ENCODE measurements around the gene TEX264.

Gene TEX264

DNA sequence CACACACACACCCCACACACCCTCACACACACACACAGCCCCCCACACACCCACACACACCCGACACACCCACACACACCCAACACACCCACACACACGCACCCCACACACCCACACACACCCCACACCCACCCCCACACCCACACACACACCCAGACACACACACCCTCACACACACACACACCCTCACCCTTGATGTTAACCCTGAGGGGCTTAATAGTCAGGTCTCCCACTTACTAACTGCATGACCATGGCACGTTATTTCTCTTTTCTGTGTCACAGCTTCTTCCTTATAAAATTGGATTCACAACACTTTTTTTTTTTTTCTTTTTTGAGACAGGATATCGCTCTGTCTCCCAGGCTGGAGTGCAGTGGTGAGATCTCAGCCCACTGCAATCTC, 38.6 kb downstream of the TEX264 start:
- Histone ChIP-seq H3K9me3 (replicated peaks in 1 of 11) (no peaks in the 10 kb centered on the region), H3K27me3 (peaks cover 11 to 23% (median 19%) of the 10 kb centered on the region in 11 experiments; a peak in 17 of 22 replicates), H3K27ac (no peak overlapping the region), H3K4me2 (no peak overlapping the region), H3K4me3 (no peak overlapping the region), H3K9ac (no peak overlapping the region), H3K4me1 (peaks cover 0 to 25% (median 24%) of the 10 kb centered on the region in 10 experiments; a peak in 16 of 20 replicates), H4K20me1 (peaks cover 17 to 43% (median 33%) of the 10 kb centered on the region in 11 experiments; a peak in 21 of 22 replicates), H3K36me3 (peaks cover 0 to 18% (median 13%) of the 10 kb centered on the region in 11 experiments; a peak in 16 of 22 replicates)
- no peak for TF ChIP-seq Cebpa-rat (IDR thresholded peaks at IDR 0.05)

DNA sequence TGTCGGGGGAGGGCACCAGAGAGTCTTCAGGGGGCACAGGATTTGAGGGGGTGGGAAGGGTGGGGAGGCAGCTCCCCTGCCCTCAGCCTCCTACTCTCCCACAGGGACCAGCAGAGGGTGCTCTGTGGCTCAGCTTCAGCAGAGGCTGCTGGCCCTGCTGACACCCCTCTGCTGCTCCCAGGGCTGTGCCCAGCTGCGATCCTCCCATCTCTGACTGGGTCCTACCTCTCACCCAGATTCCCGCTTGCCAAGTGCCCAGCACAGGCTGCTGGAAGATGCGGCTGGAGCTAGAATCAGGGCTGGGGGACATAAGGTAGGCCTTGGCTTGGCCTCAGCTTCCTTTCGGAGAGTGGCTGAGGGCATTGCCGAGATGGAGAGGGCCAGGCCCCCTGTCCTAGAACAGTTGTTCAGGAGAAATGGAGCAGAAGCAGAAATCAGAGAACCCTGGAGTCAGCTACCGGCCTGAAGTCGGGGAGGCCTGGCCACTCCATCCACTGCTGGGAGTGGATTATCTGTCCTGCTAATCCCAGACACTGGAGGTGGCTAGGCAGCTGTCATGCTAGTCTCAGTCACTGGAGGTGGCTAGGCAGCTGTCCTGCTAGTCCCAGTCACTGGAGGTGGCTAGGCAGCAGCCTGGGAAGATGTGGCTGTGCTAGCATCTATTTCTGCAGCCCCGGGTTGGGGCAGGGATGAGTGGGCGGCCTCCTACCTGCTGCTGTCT, 39.7 kb downstream of the TEX264 start:
- no peak overlapping the region for H3K9ac ChIP-seq
- TF ChIP-seq Cebpa-rat (IDR thresholded peaks at IDR 0.05), result no peak
- H4K20me1 ChIP-seq, result peaks cover 6 to 32% (median 23%) of the 10 kb centered on the region in 11 experiments; a peak in 21 of 22 replicates
- no peaks in the 10 kb centered on the region for H3K9me3 ChIP-seq (replicated peaks in 1 of 11)
- H3K4me2 ChIP-seq, result no peak overlapping the region
- H3K27ac ChIP-seq, result no peak overlapping the region
- no peak overlapping the region for H3K4me3 ChIP-seq
- peaks cover 11 to 23% (median 19%) of the 10 kb centered on the region in 11 experiments; a peak in 17 of 22 replicates for H3K27me3 ChIP-seq
- H3K36me3 ChIP-seq, result peaks cover 0 to 7% (median 4%) of the 10 kb centered on the region in 11 experiments; a peak in 11 of 22 replicates
- H3K4me1 ChIP-seq, result peaks cover 0 to 30% (median 24%) of the 10 kb centered on the region in 10 experiments; a peak in 16 of 20 replicates

DNA sequence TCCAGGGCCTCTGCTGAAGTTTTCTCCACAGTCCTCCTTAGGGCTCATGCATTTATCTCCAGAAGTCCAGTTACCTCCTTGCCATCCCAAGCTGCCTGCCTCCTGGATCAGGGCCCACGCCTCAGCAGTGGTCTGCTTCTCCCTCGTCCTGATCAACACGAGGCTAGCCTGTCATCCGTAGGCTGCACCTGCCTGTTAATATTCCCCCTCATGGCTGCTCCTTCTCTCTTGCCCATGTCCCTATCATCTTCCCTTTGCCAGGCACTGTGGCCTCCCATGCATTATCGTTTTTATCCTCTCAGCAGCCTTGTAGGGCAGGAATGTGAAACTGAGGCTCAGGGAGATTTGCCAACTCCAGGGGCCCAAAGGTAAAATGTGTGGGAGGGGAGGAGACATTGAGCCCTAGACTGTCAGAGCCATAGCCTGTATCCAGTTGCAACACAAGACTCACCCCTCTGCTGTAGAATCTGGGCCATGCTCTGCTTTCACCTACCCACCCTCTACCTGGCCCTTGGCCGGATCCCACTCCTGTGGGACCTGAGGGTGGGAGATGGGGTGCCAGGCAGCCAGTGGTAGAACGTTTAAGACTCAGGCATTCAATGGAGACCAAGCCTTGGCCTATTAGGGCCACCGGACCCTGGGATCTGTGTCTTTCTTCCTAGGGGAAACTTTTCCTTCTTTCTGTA, 40.4 kb downstream of the TEX264 start:
- H3K4me3 ChIP-seq, result no peak overlapping the region
- H3K36me3 ChIP-seq, result no peaks in the 10 kb centered on the region
- H3K27ac ChIP-seq, result no peak overlapping the region
- H3K4me1 ChIP-seq, result peaks cover 0 to 31% (median 24%) of the 10 kb centered on the region in 10 experiments; a peak in 16 of 20 replicates
- H3K4me2 ChIP-seq, result no peak overlapping the region
- no peak overlapping the region for H3K9ac ChIP-seq
- no peaks in the 10 kb centered on the region for H3K9me3 ChIP-seq (replicated peaks in 1 of 11)
- TF ChIP-seq Cebpa-rat (IDR thresholded peaks at IDR 0.05), result no peak
- peaks cover 11 to 23% (median 19%) of the 10 kb centered on the region in 11 experiments; a peak in 17 of 22 replicates for H3K27me3 ChIP-seq
- peaks cover 0 to 24% (median 16%) of the 10 kb centered on the region in 11 experiments; a peak in 13 of 22 replicates for H4K20me1 ChIP-seq

DNA sequence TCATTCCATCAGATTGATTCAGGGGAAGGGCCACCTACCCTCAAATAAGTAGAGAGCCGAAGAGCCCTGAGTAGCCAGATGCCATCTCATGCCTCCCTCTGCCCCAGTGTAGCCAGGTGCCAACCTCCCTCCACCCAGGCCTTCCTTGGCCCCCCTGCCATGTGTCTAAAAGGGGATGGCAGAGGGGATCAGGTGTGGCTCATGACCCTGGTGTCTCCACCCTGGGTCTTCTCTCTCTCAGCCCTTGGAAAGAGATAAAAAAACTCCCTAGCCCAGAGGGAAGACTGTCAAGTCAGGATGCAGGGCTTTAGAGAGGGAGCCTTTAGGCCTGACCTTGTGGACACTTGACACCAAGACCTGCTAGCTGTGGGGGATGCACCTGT, 41.0 kb downstream of the TEX264 start:
- no peak overlapping the region for H3K9ac ChIP-seq
- no peak overlapping the region for H3K27ac ChIP-seq
- no peaks in the 10 kb centered on the region for H3K9me3 ChIP-seq (replicated peaks in 1 of 11)
- H4K20me1 ChIP-seq, result peaks cover 0 to 23% (median 15%) of the 10 kb centered on the region in 11 experiments; a peak in 13 of 22 replicates
- no peaks in the 10 kb centered on the region for H3K36me3 ChIP-seq
- peaks cover 11 to 22% (median 19%) of the 10 kb centered on the region in 11 experiments; a peak in 17 of 22 replicates for H3K27me3 ChIP-seq
- no peak overlapping the region for H3K4me2 ChIP-seq
- no peak for TF ChIP-seq Cebpa-rat (IDR thresholded peaks at IDR 0.05)
- H3K4me1 ChIP-seq, result peaks cover 0 to 30% (median 23%) of the 10 kb centered on the region in 10 experiments; a peak in 16 of 20 replicates
- no peak overlapping the region for H3K4me3 ChIP-seq

DNA sequence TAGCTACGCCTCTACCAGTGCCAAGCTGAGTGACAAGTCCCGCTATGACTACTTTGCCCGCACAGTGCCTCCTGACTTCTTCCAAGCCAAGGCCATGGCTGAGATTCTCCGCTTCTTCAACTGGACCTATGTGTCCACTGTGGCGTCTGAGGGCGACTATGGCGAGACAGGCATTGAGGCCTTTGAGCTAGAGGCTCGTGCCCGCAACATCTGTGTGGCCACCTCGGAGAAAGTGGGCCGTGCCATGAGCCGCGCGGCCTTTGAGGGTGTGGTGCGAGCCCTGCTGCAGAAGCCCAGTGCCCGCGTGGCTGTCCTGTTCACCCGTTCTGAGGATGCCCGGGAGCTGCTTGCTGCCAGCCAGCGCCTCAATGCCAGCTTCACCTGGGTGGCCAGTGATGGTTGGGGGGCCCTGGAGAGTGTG, 41.5 kb downstream of the TEX264 start:
- no peak for TF ChIP-seq Cebpa-rat (IDR thresholded peaks at IDR 0.05)

DNA sequence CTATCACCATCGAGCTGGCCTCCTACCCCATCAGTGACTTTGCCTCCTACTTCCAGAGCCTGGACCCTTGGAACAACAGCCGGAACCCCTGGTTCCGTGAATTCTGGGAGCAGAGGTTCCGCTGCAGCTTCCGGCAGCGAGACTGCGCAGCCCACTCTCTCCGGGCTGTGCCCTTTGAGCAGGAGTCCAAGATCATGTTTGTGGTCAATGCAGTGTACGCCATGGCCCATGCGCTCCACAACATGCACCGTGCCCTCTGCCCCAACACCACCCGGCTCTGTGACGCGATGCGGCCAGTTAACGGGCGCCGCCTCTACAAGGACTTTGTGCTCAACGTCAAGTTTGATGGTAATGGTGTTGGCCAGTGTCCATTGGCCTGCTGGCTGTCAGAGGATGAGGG, 41.9 kb downstream of the TEX264 start:
- Histone ChIP-seq H3K27me3 (peaks cover 2 to 13% (median 9%) of the 10 kb centered on the region in 11 experiments; a peak in 12 of 22 replicates), H3K4me1 (peaks cover 0 to 21% (median 14%) of the 10 kb centered on the region in 10 experiments; a peak in 13 of 20 replicates), H3K27ac (no peak overlapping the region), H3K4me3 (no peak overlapping the region), H3K9ac (no peak overlapping the region), H3K4me2 (no peak overlapping the region), H3K36me3 (no peaks in the 10 kb centered on the region), H3K9me3 (replicated peaks in 1 of 11) (no peaks in the 10 kb centered on the region), H4K20me1 (peaks cover 0 to 14% (median 8%) of the 10 kb centered on the region in 11 experiments; a peak in 12 of 22 replicates)
- TF ChIP-seq Cebpa-rat (IDR thresholded peaks at IDR 0.05), result no peak

More for the DNA sequence above, 41.5 kb downstream of the TEX264 start:
- no peaks in the 10 kb centered on the region for H3K9me3 ChIP-seq (replicated peaks in 1 of 11)
- peaks cover 0 to 25% (median 18%) of the 10 kb centered on the region in 10 experiments; a peak in 16 of 20 replicates for H3K4me1 ChIP-seq
- no peaks in the 10 kb centered on the region for H3K36me3 ChIP-seq
- H3K4me3 ChIP-seq, result no peak overlapping the region
- H4K20me1 ChIP-seq, result peaks cover 0 to 18% (median 10%) of the 10 kb centered on the region in 11 experiments; a peak in 13 of 22 replicates
- H3K27me3 ChIP-seq, result peaks cover 6 to 17% (median 14%) of the 10 kb centered on the region in 11 experiments; a peak in 17 of 22 replicates
- no peak overlapping the region for H3K4me2 ChIP-seq
- H3K9ac ChIP-seq, result no peak overlapping the region
- no peak overlapping the region for H3K27ac ChIP-seq

DNA sequence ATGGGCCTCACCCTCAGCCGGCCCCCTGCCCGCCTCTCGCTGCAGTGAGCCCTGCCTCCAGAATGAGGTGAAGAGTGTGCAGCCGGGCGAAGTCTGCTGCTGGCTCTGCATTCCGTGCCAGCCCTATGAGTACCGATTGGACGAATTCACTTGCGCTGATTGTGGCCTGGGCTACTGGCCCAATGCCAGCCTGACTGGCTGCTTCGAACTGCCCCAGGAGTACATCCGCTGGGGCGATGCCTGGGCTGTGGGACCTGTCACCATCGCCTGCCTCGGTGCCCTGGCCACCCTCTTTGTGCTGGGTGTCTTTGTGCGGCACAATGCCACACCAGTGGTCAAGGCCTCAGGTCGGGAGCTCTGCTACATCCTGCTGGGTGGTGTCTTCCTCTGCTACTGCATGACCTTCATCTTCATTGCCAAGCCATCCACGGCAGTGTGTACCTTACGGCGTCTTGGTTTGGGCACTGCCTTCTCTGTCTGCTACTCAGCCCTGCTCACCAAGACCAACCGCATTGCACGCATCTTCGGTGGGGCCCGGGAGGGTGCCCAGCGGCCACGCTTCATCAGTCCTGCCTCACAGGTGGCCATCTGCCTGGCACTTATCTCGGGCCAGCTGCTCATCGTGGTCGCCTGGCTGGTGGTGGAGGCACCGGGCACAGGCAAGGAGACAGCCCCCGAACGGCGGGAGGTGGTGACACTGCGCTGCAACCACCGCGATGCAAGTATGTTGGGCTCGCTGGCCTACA, 44.4 kb downstream of the TEX264 start:
- Histone ChIP-seq H3K9me3 (replicated peaks in 1 of 11) (no peaks in the 10 kb centered on the region), H3K27ac (no peak overlapping the region), H3K9ac (no peak overlapping the region), H4K20me1 (no peaks in the 10 kb centered on the region; a peak in 1 of 22 replicates), H3K4me1 (peaks cover 13 to 23% (median 17%) of the 10 kb centered on the region in 10 experiments; a peak in 18 of 20 replicates), H3K4me2 (no peak overlapping the region), H3K36me3 (no peaks in the 10 kb centered on the region), H3K27me3 (no peaks in the 10 kb centered on the region), H3K4me3 (no peak overlapping the region)
- TF ChIP-seq Cebpa-rat (IDR thresholded peaks at IDR 0.05), result no peak

DNA sequence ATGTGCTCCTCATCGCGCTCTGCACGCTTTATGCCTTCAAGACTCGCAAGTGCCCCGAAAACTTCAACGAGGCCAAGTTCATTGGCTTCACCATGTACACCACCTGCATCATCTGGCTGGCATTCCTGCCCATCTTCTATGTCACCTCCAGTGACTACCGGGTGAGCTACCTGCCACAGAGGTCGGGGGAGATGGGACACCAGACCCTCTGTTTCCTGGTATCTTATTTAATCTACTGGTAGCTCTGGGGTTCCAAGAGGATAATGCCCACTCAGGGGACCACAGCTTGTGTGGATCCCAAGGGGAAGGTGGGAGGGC, 44.9 kb downstream of the TEX264 start:
- Histone ChIP-seq H3K4me3 (no peak overlapping the region), H3K27ac (no peak overlapping the region), H4K20me1 (no peaks in the 10 kb centered on the region; a peak in 1 of 22 replicates), H3K9ac (no peak overlapping the region), H3K4me2 (no peak overlapping the region), H3K36me3 (no peaks in the 10 kb centered on the region), H3K4me1 (peaks cover 15 to 28% (median 22%) of the 10 kb centered on the region in 10 experiments), H3K27me3 (no peaks in the 10 kb centered on the region), H3K9me3 (replicated peaks in 1 of 11) (no peaks in the 10 kb centered on the region)
- TF ChIP-seq Cebpa-rat (IDR thresholded peaks at IDR 0.05), result no peak
